GM21619 (cell line): ENCODE data around the gene ARFGEF2.
"Not testable (repeated sequence)": the region's sequence is repeated elsewhere in the genome, so short reads cannot be mapped to it uniquely, and the experiment has no call there.

Source experiments
- ATAC-seq: cut with Tn5 transposase; IDR thresholded peaks from one replicate; pipeline ENCODE4 v1.9.1; 2021; ENCODE audit not compliant: unreplicated experiment

ARFGEF2 gene

GRCh38 chr20:48926821-48927220 lies 5.3 kb downstream of the ARFGEF2 start:
- ATAC-seq = no peak

- ATAC-seq = no peak
These were observed 7.6 kb downstream of the ARFGEF2 start for GRCh38 chr20:48928832-48929725.

DNA sequence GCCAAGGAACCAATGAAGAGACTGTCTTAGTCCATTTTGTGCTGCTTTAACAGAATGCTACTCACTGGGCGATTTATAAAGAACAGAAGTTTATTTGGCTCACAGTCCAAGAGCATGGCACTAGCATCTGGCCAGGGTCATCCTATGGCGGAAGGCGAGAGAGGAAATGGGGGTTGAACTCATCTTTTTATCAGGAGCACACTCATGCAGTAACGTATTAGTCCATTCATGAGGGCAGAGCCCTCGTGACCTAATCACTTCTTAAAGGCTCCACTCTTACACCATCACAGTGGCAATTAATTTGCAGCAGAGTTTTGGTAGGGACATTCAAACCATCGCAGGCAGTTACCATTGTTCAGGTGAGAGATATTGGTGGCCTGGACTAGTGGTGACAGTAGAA lies 8.5 kb downstream of the ARFGEF2 start:
- no peak for ATAC-seq

GRCh38 chr20:48930878-48931277 lies 9.4 kb downstream of the ARFGEF2 start:
- no peak for ATAC-seq

DNA sequence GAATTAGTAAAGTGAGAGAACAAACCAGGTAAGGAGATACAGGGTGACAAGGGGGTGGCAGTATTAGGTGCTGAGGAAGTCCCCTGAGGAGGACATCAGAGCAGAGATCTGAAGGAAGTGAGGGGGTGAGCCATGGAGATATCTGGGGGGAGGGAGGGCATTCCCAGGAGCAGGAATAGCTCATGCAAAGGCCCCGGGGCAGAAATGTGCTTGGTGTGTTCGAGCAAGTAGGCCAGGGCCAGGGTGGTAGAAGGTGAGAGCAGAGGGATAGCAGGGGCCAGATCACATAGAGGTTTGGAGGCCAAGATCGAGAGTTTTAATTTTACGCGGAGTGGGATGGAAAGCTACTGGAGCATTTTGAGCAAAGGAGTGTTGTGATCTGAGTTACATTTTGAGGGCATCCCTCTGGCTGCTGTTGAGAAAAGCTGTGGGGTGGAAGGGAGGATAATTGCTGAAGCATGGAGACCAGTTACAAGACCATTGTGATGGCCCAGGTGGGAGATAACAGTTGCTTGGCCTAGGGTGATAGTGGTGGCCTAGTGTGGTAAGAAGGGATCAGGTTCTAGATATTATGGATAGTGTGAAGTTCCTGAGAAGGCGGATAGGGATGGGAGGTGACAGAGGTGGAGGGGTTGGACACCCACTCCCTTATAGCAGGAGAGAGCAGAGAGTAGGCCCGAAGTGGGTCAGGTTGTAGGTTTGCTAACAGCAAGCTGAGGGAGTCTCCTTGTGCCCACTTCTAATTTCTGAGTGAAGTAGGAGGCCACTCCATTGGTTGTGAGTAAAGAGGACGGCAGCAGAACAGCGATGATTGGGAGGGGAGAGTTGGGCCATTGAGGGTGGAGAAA lies 10.2 kb downstream of the ARFGEF2 start:
- no peak for ATAC-seq

GRCh38 chr20:48932375-48932941 lies 10.9 kb downstream of the ARFGEF2 start:
- no peak for ATAC-seq

GRCh38 chr20:48933017-48933766 lies 11.7 kb downstream of the ARFGEF2 start:
- ATAC-seq = no peak

- not testable (repeated sequence) for ATAC-seq
These were observed 12.9 kb downstream of the ARFGEF2 start for GRCh38 chr20:48934273-48934877.

DNA sequence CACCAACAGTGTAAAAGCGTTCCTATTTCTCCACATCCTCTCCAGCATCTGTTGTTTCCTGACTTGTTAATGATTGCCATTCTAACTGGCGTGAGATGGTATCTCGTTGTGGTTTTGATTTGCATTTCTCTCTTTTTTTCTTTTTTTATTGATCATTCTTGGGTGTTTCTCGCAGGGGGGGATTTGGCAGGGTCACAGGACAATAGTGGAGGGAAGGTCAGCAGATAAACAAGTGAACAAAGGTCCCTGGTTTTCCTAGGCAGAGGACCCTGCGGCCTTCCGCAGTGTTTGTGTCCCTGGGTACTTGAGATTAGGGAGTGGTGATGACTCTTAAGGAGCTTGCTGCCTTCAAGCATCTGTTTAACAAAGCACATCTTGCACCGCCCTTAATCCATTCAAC lies 13.5 kb downstream of the ARFGEF2 start:
- not testable (repeated sequence) for ATAC-seq

GRCh38 chr20:48936178-48936577 lies 14.7 kb downstream of the ARFGEF2 start:
- ATAC-seq = not testable (repeated sequence)

DNA sequence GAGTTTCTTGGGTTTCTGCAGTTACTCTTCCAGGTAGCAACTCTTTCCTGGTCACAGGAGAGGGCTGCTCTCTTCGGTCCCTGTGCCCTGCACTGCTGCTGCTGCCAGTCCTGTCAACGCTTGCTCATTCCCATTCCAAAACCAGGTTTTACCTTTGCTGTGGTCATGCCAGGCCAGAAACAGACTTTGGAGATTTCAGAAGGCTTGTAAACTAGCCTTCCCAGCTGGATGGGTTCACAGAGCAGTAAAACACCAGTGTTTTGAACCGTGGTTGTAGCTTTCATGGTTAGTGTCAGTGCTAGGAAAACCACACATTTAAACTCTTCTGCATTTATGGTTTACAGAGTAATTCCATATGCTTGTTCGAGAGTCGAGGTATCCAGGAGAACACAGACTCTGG lies 16.2 kb downstream of the ARFGEF2 start:
- no peak for ATAC-seq

DNA sequence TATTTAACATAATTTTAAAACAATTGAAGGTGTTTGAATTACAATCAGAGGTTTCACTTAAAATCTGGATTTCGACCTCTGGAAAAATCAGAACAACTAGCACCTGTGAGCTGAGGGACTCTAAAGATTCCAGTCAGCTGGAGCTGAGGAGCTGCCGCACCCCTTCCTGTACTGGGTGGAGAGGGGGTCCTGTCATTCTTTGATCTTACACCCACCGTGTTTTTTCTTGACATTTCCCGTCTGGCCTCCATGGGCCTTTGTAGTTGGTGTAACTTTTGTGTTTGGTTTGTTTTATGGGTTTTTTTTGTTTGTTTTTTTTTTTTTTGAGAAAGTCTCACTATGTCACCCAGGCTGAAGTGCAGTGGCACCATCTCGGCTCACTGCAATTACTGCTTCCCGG lies 17.2 kb downstream of the ARFGEF2 start:
- ATAC-seq = no peak

DNA sequence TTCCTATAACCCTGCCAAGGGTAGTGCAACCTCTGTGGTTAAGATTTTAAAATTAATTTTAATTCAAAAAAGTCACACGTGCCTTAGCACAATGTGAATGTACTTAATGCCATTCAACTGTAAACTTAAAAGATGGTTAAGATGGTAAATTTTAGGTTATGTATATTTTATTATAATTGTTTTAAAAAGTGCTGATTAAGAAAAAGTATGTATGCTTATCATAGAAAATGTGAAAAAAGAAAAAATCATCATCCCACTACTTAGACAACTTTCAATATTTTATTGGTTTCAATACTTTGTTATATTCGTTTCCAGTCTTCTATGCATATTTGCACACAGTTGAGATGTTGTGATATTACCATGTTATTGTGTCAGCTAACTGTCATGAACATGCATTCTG lies 18.7 kb downstream of the ARFGEF2 start:
- ATAC-seq = no peak

DNA sequence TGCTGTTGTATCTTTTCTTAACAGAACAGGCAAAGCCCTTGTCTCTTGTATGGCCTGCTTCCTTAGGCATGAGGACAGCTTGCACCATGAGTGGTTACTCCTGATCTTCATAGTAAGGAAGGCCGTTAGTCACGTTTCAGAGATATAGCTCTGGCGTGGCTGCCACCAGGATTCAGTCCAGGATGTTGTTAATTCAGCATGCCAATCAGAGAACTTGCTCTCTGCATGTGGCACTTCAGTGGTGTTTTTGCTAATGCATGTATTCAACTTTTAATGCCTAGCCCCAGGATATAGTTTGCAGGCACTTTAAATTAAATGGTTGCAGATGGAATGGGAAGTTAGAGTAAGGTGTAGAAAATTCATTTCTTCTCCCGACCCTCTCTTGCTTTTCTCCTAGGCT lies 20.0 kb downstream of the ARFGEF2 start:
- no peak for ATAC-seq

DNA sequence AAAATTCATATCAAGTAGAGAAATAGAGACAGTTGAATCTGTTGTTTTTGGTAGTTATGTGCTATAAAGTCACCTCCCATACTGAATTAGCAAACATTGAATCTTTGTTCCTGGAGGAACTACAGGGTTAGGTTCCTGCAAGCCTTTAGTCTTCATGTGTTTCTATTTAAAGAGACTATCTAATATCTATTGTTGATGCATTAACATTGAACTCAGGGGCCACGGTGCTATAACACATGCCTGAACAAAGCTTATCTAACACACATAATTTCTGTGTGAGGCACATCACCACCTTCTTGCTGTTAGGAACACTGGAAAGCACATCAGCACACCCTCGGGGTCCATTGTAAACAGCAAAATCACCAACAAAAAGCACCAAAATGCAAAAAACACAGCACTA lies 21.2 kb downstream of the ARFGEF2 start:
- no peak for ATAC-seq

GRCh38 chr20:48944663-48945297 lies 23.3 kb downstream of the ARFGEF2 start:
- ATAC-seq = no peak

DNA sequence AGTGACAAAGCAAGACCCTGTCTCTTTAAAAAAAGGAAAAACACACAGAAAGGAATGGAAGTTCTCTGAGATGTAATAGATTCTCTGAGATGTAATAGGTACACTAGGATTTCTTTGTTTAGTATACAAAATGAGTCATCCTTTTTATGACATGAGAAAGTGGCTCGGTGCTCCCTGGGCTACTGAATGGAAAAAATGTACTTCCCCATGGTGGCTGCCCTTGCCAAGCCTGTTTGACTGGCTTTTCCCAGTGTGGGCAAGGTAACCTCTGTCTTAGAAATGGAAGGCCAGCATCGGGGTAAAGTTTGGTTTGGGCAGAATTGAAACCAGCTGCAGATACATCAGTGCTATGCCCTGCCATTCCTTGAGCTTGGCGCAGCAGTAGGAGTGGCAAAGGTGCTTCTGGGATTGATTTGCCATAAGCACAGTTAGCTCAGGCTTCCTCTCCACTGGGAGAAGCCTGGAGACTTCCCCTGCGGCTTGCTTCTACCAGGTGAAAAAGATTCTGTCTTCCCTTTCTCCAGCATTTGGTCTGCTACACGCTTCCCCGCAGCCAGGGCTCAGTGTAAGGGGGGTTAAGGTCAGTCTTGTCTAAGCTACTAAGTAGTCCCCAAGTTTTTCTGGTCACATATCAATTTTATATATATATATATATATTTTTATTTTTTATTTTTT lies 24.5 kb downstream of the ARFGEF2 start:
- no peak for ATAC-seq

DNA sequence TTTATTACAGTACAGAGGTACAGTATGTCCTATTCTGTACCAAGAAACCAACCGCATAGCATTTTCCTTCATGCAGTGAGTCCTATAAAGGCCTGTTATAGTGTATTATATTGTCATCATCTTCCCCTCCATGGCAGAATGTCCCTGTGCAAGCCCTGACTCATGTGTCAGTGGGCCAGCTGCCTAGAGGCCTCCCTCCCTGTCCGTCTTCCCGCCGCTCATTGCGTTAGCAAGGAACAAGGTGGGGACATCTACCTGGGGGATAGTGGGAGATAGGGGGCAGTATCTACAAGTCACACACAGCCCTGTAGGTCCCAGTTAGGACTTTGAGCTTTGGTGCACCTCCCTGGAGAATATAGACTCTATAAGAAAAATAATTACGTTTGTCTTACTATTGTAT lies 27.1 kb downstream of the ARFGEF2 start:
- ATAC-seq = no peak
